ENCODE data around the gene TRIP12. TPM values are rescaled to one million over a fixed set of nuclear protein-coding genes. Genes with fewer than 3 reads are reported as not detected.
"Not testable (repeated sequence)": the region's sequence is repeated elsewhere in the genome, so short reads cannot be mapped to it uniquely, and the experiment has no call there.

TRIP12 gene
- total RNA-seq, 1 experiment from 2014 or later, result 115 TPM

- POLR2A ChIA-PET, result interaction anchor here (0.5 to 0.7 kb wide), 2 partner anchors 179 to 927 kb away, joined by 3 read pairs; no protein-coding TSS in a partner anchor
These were observed 6.1 kb upstream of the TRIP12 start for GRCh38 chr2:229927817-229928321.

DNA sequence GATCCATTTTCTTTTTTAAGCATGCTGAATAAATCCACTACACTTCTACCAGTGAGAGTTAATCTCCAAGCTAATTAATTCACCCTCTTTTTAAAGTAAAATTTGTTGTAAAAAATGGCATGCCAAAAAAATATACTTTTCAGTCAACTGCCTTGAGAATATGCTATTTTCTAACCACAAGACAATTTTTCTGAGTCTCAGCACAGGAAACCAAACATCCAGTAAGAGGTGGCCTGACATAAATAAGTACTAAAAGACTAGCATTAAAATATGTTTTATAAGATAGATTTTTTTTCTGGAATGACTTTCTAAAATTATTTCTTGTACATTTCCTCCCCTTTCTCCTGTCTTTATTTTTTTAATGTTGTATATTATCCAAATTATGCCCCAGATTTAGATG, 3.4 kb upstream of the TRIP12 start:
- peaks cover 18% of the 10 kb centered on the region for H3K36me3 Mint-ChIP-seq (ENCODE audit: insufficient read depth, unreplicated experiment)
- Histone ChIP-seq H3K36me3 (ENCODE audit: control insufficient read depth, insufficient read depth, low read length) (no peaks in the 10 kb centered on the region), H3K9me3 (no peaks in the 10 kb centered on the region), H3K4me3 (ENCODE audit: low read depth, low read length) (no peak overlapping the region), H3K4me1 (no peaks in the 10 kb centered on the region), H3K27me3 (replicated peaks; ENCODE audit: control insufficient read depth, insufficient read depth, low read length) (no peaks in the 10 kb centered on the region)
- H3K4me3 Mint-ChIP-seq (ENCODE audit: unreplicated experiment), result no peak overlapping the region
- H3K4me1 Mint-ChIP-seq (ENCODE audit: low read depth, unreplicated experiment), result peaks cover 2% of the 10 kb centered on the region
- POLR2A ChIA-PET, result no interaction called here
- CTCF ChIA-PET, result no interaction called here
- DNase-seq, result no peak
- H3K9me3 Mint-ChIP-seq (ENCODE audit: unreplicated experiment), result no peaks in the 10 kb centered on the region
- no peaks in the 10 kb centered on the region for H3K27me3 Mint-ChIP-seq (ENCODE audit: insufficient read depth, unreplicated experiment)
- intact Hi-C loops (cut with micrococcal nuclease; ENCODE audit: unreplicated experiment), result no loop called here
- no TSS peak for BruUV-seq (replicated peaks)
- no peak overlapping the region for H3K27ac Mint-ChIP-seq (ENCODE audit: unreplicated experiment)
- TF ChIP-seq CTCF (IDR thresholded peaks at IDR 0.05; ENCODE audit: insufficient read depth in 1 of 2, low read depth in 1 of 2, low read length in 1 of 2, severe bottlenecking in 1 of 2, unreplicated experiment in 1 of 2), result no peak

More at GRCh38 chr2:229927817-229928321, 6.1 kb upstream of the TRIP12 start:
- Histone ChIP-seq H3K27me3 (replicated peaks; ENCODE audit: control insufficient read depth, insufficient read depth, low read length) (no peaks in the 10 kb centered on the region), H3K9me3 (no peaks in the 10 kb centered on the region), H3K4me3 (ENCODE audit: low read depth, low read length) (no peak overlapping the region), H3K4me1 (no peaks in the 10 kb centered on the region), H3K36me3 (ENCODE audit: control insufficient read depth, insufficient read depth, low read length) (no peaks in the 10 kb centered on the region)
- peaks cover 1% of the 10 kb centered on the region for H3K36me3 Mint-ChIP-seq (ENCODE audit: insufficient read depth, unreplicated experiment)
- CTCF ChIA-PET, result no interaction called here
- no TSS peak for BruUV-seq (replicated peaks)
- H3K27ac Mint-ChIP-seq (ENCODE audit: unreplicated experiment), result no peak overlapping the region
- H3K9me3 Mint-ChIP-seq (ENCODE audit: unreplicated experiment), result no peaks in the 10 kb centered on the region
- intact Hi-C loops (cut with micrococcal nuclease; ENCODE audit: unreplicated experiment), result no loop called here
- DNase-seq, result no peak
- H3K27me3 Mint-ChIP-seq (ENCODE audit: insufficient read depth, unreplicated experiment), result no peaks in the 10 kb centered on the region
- H3K4me3 Mint-ChIP-seq (ENCODE audit: unreplicated experiment), result no peak overlapping the region
- no peak for TF ChIP-seq CTCF (IDR thresholded peaks at IDR 0.05; ENCODE audit: insufficient read depth in 1 of 2, low read depth in 1 of 2, low read length in 1 of 2, severe bottlenecking in 1 of 2, unreplicated experiment in 1 of 2)
- H3K4me1 Mint-ChIP-seq (ENCODE audit: low read depth, unreplicated experiment), result no peaks in the 10 kb centered on the region

DNA sequence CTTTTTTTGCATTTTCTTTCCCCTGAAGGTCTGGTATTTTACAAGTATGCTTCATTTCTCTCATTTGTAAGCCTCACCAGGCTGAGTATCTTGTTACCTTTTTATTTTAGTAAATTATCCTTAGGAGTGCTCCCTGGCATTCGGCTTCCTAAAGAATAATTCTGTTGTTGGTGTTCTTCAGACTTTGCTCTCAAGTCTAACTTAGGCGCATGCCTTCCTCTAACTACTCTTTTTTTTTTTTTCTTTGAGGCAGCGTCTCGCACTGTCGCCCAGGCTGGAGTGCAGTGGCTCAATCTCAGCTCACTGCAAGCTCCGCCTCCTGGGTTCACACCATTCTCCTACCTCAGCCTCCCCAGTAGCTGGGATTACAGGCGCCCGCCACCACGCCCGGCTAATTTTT, 2.7 kb upstream of the TRIP12 start:
- not testable (repeated sequence) for H3K9me3 ChIP-seq

More for the DNA sequence above, 2.7 kb upstream of the TRIP12 start:
- H3K4me1 Mint-ChIP-seq (ENCODE audit: low read depth, unreplicated experiment); H3K9me3 Mint-ChIP-seq (ENCODE audit: unreplicated experiment); CTCF ChIA-PET; BruUV-seq (replicated peaks); H3K27ac Mint-ChIP-seq (ENCODE audit: unreplicated experiment); POLR2A ChIA-PET; intact Hi-C loops (cut with micrococcal nuclease; ENCODE audit: unreplicated experiment); H3K4me3 ChIP-seq (ENCODE audit: low read depth, low read length); H3K4me1 ChIP-seq; DNase-seq; H3K27me3 ChIP-seq (replicated peaks; ENCODE audit: control insufficient read depth, insufficient read depth, low read length); H3K27me3 Mint-ChIP-seq (ENCODE audit: insufficient read depth, unreplicated experiment); H3K36me3 ChIP-seq (ENCODE audit: control insufficient read depth, insufficient read depth, low read length): not testable (repeated sequence)
- Mint-ChIP-seq H3K4me3 (ENCODE audit: unreplicated experiment) (peak overlapping the region; percentile 33), H3K36me3 (ENCODE audit: insufficient read depth, unreplicated experiment) (peaks cover 23% of the 10 kb centered on the region)
